ENCODE data around the gene TRAM2.
A peak's percentile ranks its signal among the peaks of the same experiment; 100 is the strongest.

TRAM2 gene

GRCh38 chr6:52554684-52555280, 22.1 kb downstream of the TRAM2 start:
- peak overlapping the region; percentile 89 for H3K27ac ChIP-seq (ENCODE audit: poor library complexity, severe bottlenecking)
- ATAC-seq (ENCODE audit: low read depth): no peak
- TF ChIP-seq CTCF (IDR thresholded peaks at IDR 0.05; ENCODE audit: poor library complexity, severe bottlenecking): no peak
- H3K9me3 ChIP-seq (ENCODE audit: severe bottlenecking): no peaks in the 10 kb centered on the region
- no peak overlapping the region for H3K4me3 ChIP-seq (ENCODE audit: severe bottlenecking)
- H3K27me3 ChIP-seq (ENCODE audit: insufficient read depth, poor library complexity, severe bottlenecking): no peaks in the 10 kb centered on the region
- no peak for DNase-seq (ENCODE audit: low spot score)
- peaks cover 40% of the 10 kb centered on the region for H3K4me1 ChIP-seq (ENCODE audit: insufficient read depth, poor library complexity, severe bottlenecking)
- peaks cover 6% of the 10 kb centered on the region; the same call in 1 of the 2 replicates for H3K36me3 ChIP-seq (ENCODE audit: low read depth)

GRCh38 chr6:52553719-52554118, 23.1 kb downstream of the TRAM2 start:
- H3K27me3 ChIP-seq (ENCODE audit: insufficient read depth, poor library complexity, severe bottlenecking): no peaks in the 10 kb centered on the region
- TF ChIP-seq CTCF (IDR thresholded peaks at IDR 0.05; ENCODE audit: poor library complexity, severe bottlenecking): no peak
- H3K4me3 ChIP-seq (ENCODE audit: severe bottlenecking): no peak overlapping the region
- H3K9me3 ChIP-seq (ENCODE audit: severe bottlenecking): no peaks in the 10 kb centered on the region
- DNase-seq (ENCODE audit: low spot score): no peak
- peak overlapping the region; percentile 89 for H3K27ac ChIP-seq (ENCODE audit: poor library complexity, severe bottlenecking)
- no peak for ATAC-seq (ENCODE audit: low read depth)
- H3K36me3 ChIP-seq (ENCODE audit: low read depth): peaks cover 11% of the 10 kb centered on the region; the same call in 1 of the 2 replicates
- peaks cover 39% of the 10 kb centered on the region for H3K4me1 ChIP-seq (ENCODE audit: insufficient read depth, poor library complexity, severe bottlenecking)

GRCh38 chr6:52553158-52553557, 23.7 kb downstream of the TRAM2 start:
- ATAC-seq (ENCODE audit: low read depth): no peak
- no peaks in the 10 kb centered on the region for H3K27me3 ChIP-seq (ENCODE audit: insufficient read depth, poor library complexity, severe bottlenecking)
- H3K27ac ChIP-seq (ENCODE audit: poor library complexity, severe bottlenecking): peak overlapping the region; percentile 89
- no peaks in the 10 kb centered on the region for H3K9me3 ChIP-seq (ENCODE audit: severe bottlenecking)
- H3K4me3 ChIP-seq (ENCODE audit: severe bottlenecking): no peak overlapping the region
- peaks cover 11% of the 10 kb centered on the region; the same call in 1 of the 2 replicates for H3K36me3 ChIP-seq (ENCODE audit: low read depth)
- no peak for TF ChIP-seq CTCF (IDR thresholded peaks at IDR 0.05; ENCODE audit: poor library complexity, severe bottlenecking)
- peaks cover 40% of the 10 kb centered on the region for H3K4me1 ChIP-seq (ENCODE audit: insufficient read depth, poor library complexity, severe bottlenecking)
- DNase-seq (ENCODE audit: low spot score): no peak

- H3K27ac ChIP-seq (ENCODE audit: poor library complexity, severe bottlenecking): peak overlapping the region; percentile 89
- DNase-seq (ENCODE audit: low spot score): no peak
- H3K4me3 ChIP-seq (ENCODE audit: severe bottlenecking): no peak overlapping the region
Measured at GRCh38 chr6:52552278-52552643, 24.6 kb downstream of the TRAM2 start.

More at GRCh38 chr6:52552278-52552643, 24.6 kb downstream of the TRAM2 start:
- peaks cover 48% of the 10 kb centered on the region for H3K4me1 ChIP-seq (ENCODE audit: insufficient read depth, poor library complexity, severe bottlenecking)
- no peak for TF ChIP-seq CTCF (IDR thresholded peaks at IDR 0.05; ENCODE audit: poor library complexity, severe bottlenecking)
- H3K9me3 ChIP-seq (ENCODE audit: severe bottlenecking): no peaks in the 10 kb centered on the region
- H3K27me3 ChIP-seq (ENCODE audit: insufficient read depth, poor library complexity, severe bottlenecking): no peaks in the 10 kb centered on the region
- H3K36me3 ChIP-seq (ENCODE audit: low read depth): peaks cover 11% of the 10 kb centered on the region; the same call in 1 of the 2 replicates
- ATAC-seq (ENCODE audit: low read depth): peak; percentile 30

Data from RWPE2 (cell line).